Fibroblast of upper back skin (primary cell): ENCODE data around the gene TRIM26.
"Not testable (repeated sequence)": the region's sequence is repeated elsewhere in the genome, so short reads cannot be mapped to it uniquely, and the experiment has no call there.

Experiments used
- DNase-seq: peaks from one replicate; pipeline ENCODE4 v3.0.0-alpha.2; 2013

TRIM26 gene

DNA sequence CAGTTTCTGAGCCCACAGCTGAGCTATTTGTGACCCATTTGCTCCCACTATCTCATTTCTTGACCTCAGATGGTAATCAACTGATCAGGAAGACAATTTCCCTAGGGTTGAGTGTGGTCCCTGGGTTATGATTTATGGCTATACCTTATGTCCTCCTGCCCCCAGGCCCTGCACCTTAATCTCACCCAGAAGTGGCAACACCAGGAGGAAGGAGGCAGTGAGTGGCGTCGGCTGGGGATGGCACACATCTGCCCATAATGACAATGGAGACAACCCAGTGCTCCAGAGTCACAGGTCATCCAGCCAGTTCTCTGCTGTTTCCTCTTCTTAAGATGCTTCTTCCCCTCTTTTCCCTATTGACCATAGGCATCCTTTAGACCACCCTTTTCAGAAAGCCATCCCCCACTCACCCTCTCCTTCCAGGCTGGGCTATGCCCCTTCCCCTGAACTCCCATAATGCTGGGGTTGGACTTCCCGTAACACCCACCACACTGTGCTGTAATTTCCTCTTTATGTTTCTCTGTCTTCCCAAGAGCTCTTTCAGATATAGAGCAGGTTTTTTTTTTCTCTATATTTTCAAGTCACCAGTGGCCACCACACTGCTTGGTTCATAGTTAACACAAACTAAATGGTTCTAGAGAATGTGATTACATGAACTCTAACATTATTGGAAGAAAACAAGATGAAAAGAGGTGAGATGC is 60.1 kb downstream of the TRIM26 start:
- no peak for DNase-seq

DNA sequence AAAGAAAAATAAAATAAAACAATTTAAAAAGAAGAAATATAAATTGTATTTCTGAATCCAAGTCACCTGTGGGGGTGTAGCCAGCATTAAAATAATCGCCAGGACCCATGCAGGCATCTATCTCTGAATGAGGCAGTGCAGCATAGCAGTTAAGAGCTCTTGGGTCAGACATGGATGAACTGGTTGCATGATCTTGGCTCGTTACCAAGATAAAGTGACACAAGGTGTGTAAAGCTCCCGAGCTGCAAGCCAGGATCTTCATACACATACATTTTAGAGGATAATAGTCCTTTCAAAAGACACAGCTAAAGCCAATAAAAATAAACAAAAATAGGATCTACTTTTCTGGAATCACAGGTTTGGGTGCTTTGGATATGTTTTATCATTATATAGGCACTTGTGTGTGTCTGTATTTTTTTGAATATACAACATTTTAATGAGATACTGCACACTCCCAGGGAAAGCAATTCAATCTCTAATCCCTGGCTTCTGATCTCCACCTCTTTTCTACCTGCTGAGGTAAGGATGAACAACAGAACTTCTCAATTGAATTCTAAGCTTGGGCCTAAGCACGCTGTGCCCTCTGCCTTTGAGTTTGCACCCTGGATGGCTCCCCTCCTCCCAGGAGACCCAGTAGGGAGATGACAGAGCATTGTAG is 61.1 kb downstream of the TRIM26 start:
- no peak for DNase-seq

DNA sequence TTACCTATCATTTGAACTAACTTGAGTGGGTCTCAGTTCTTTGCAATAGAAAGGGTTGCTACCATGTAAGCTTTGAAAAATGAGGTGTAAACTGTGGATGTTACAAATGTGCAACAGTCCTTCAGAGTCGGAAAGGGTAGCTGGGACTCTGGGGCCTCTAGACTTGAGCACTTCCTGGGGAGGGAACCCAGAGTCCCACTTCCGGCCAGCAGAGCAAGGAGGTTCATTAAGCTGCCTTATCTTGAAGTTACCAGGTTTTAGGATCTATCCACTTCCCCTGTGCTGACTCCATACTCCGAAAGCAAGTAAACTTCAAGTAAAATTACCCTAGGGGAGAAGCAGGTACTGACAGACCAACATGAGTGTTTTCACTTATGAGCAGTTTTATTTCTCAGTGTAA is 61.6 kb downstream of the TRIM26 start:
- no peak for DNase-seq

DNA sequence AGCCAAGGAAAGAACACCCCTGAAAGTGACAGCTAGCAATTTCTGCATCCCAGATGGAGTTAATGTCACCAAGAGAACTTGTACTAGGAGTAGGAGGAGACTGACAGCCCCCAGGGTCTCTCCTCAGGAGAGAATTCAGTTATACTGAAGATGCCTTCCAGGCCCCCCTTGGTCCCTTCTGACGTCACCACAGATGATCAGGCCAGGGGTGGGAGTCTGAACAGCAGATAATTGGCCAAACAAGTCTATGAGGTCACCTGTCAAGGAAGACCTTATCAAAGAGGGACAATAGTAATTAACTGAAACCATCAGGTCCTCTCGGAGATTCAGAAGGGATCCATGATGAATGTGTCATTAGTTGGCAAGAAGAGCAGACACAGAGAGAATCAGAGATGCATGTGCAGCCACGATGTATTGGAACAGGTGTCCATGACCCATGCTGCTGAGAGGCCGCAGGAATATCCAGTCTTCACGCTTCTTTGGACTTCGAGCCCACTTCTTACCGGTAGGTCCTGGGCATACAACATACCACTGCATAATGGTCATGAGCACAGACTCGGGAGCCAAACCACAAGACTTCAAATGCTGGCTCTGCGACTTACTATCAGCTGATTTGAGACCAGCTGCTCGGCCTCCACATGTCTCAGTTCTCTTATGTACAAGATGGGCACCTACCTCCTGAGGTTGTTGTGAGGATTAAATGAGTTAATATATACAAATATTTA is 62.4 kb downstream of the TRIM26 start:
- DNase-seq: peak; percentile 28

DNA sequence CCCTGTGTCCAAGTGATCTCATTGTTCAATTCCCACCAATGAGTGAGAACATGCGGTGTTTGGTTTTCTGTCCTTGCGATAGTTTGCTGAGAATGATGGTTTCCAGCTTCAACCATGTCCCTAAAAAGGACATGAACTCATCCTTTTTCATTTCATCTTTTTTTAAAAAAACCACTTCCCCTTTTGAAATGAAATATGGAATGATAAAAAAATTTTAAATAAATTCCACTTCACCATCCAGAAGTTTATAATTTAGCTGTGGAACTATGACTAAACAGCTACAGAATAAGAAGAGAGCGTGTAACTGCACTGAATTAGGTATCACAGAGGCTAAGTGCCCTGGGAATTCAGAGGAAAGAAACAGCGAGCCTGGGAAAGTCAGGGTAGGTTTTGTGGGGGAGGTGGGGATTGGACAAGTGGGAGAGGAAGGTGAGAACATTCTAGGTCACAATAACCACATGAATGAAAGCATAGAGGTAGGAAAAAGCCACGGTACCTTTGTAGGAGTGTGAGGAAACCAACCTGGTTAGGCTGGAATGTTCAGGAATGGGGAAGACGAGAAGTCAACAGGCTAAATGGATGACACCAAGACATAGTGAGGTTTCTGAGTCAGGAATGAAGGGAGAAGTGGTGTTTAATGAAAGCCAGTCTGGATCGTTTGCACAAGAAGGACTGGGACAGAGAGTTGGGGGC is 63.2 kb downstream of the TRIM26 start:
- DNase-seq: peak; percentile 20

DNA sequence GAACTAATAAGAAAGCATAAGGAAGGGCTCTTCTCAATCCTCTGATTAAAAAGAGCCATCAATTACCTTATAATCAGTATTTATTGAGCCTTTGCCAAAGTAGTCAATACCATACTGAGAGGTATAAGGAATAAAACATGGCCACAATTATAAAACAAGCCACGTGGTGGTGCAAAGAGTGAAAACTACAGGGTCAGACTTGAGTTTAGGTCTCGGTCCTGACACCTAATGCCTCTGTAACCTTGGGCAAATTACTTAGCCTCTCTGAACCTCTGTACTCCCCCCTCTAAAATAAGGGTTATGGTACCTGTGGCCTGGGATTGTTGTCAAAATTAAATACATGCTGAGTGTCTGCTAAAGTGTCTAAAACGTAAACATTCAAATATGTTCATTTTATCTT is 64.0 kb downstream of the TRIM26 start:
- DNase-seq: no peak

DNA sequence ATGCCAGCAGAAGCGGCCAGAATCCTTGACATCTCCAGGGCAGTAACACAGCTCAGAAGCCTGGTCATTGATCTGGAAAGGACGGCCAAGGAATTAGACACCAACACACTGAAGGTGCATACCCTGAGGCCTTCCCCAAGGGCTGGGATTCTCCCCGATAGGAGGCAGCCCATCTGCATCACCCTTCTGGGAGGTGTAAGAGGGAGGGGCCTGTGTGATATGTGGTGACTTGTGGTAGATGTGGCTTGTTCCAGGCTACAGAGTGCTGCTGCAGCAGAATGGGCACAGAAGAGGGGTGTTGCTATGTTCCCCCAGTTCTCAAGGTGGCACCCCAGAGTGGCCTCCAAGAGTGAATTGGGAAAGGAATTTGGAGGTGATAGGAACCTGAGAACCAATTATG is 66.1 kb downstream of the TRIM26 start:
- DNase-seq: no peak

DNA sequence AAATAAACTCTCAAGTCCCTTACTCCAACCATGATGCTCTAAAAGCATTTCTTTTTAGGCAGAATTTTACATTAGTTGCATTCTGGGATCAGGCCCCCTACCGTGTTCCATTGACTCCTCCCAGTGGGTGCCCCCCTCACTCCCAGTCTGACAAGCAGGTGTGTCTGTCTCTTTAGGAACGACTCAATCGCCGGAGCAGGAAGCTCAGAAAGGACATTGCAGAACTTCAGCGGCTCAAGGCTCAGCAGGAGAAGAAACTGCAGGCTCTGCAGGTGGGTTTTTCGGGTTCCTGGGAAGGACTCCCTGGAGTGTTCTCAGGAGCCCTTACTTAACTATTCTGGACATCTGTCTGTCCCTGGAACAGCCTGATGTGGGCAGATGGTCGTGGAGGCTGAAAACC is 67.4 kb downstream of the TRIM26 start:
- no peak for DNase-seq

DNA sequence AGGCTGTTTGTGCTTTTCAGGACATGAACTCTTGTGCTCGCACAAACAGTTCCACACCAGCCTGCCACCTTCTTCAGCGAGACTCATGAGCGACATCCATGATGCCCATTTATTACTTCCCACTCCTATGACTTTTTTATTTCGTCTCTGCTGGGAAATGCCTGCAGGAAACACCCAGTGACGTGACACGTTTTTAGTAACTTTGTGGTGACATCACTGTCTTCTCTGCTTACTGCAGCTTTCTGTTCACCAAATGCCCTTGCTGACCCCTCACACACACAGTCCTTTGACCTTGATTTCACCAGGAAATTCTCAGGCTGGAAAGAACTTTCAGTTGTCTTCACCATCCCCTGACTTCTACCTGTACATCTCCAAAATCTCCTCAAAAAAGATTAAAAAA is 68.4 kb downstream of the TRIM26 start:
- DNase-seq: no peak

DNA sequence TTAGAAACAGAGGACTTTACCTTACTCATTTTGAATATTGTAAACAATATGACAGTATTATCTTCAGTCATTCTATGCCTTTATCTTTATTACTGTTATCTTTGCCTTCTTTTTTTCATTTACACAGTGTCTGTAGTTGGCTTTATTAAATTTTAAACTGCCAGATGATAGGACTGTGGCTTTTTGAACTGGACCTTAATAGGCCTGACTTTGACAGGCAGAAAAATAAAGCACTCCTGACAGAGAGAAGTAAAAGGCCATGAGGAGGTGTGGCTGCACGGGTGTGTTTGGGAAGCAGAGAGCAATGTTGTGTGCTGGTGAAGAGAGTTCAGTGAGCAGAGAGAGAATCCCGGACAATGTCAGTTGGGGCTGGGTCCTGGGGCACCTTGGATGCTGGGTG is 69.4 kb downstream of the TRIM26 start:
- no peak for DNase-seq

DNA sequence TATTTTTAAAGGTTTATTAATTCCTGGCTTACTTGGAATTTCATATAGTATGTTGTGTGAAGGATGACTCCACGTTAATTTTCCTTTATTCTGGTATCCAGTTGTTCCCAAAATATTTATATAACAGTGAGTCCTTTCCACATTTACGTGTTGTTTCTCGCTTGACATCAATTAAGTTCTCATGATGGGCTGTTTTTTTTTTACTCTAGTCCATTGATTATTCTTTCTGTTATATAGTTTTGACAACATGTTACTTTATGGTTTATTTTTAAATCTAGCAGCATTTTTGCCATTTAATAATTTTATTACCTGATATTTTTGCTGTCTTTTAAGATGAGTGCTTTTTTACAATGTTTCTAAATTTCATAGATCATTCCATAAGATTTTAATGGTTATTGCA is 70.5 kb downstream of the TRIM26 start:
- no peak for DNase-seq

DNA sequence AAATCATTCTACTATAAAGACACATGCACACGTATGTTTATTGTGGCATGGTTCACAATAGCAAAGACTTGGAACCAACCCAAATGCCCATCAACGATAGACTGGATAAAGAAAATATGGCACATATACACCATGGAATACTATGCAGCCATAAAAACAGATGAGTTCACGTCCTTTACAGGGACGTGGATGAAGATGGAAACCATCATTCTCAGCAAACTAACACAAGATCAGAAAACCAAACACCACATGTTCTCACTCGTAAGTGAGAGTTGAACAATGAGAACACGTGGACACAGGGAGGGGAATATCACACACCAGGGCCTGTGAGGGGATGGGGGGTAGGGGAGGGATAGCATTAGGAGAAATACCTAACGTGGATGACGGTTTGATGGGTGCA is 73.0 kb downstream of the TRIM26 start:
- DNase-seq: not testable (repeated sequence)

DNA sequence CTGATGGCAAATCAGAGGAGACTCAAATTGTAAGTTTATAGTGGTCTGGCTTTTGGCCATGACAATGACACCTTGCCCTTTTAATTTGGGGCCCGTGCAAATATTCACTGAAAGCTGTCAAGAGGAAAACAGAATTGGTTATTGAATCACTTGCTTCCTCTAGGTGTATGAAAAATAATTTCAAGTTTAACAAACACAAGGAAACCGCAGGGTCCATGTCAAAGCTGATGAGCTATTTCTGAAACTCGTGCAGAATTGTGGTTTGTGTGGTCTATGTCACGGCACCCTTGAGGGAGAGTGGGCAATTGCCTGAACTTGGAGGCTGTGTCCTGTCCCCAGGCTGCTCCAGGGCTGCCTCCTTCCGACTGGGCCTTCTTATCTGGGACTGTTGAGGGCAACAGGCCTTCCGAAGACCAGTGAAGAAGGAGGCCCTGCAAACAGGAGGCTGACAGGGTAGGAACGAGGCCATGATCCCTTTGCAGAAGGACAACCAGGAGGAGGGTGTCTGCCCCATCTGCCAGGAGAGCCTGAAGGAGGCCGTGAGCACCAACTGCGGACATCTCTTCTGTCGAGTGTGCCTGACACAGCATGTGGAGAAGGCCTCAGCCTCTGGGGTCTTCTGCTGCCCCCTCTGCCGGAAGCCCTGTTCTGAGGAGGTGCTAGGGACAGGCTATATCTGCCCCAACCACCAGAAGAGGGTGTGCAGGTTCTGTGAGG is 76.5 kb downstream of the TRIM26 start:
- DNase-seq: no peak

DNA sequence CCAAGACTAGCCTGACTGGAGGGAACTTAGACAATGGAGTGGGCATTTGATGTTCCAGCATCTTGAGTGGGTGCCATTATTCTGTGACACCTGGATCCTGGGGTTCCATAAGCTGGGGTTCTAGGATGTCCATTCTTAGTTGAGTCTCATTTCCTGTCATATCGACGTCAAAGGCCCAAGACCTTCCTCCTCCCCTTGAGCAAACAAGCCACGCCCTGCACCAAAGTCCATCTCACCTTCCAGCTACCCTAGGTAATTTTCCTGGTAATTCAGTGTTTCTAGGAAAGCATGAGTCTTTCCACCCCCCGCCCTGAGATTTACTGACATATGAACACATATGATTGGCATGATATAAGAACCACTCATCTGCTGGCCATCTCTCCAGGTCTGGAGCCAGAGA is 77.4 kb downstream of the TRIM26 start, which contains the start of gene TRIM40:
TRIM40 (plus strand) TSS at position 384 of the 400 bp plus-strand sequence. CDS start 897 bp downstream, outside the sequence.
- no peak for DNase-seq

DNA sequence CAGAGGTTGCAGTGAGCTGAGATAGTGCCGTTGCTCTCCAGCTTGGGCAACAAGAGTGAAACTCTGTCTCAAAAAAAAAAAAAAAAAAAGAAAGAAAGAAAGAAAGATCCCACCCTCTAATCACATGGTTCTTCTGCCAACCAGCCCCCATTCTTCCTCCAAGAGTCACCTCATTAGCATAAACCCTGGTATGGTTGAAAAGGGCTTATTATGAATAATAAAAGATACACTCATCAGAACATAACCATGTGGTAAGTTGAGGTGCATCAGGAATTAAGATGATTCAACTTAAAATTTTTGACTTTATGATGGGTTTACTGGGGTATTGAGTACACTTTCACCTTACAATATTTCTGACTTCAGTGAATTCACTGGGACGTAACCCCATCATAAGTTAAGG is 78.1 kb downstream of the TRIM26 start:
- no peak for DNase-seq
